Activated naive CD4-positive, alpha-beta T cell (primary cell): ENCODE results near the gene ARHGAP24.
"Not testable (repeated sequence)": the region's sequence is repeated elsewhere in the genome, so short reads cannot be mapped to it uniquely, and the experiment has no call there.

Experiments used
- DNase-seq, 4 experiments: peaks; one replicate each; lab custom pipeline; 2025; lab: John Stamatoyannopoulos, UW

Gene ARHGAP24

DNA sequence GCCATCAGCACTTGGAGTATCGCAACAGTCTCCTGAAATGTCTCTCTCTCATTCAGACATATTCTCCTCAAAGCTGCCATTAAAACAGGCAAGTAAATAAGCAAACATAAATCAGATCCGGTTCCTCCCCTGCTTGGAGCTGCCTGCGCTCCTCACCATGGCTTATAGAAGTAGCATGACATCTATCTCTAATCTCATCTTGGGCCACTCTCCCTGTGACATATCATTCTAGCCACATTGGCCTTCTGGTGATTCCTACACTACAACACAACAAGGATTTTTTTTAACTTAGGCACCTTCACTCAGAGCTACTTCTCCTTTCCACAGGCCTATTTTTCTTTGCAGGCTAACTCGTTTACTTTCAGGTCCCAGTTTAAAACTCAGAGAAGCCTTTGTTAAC, 387.9 kb downstream of the ARHGAP24 start:
- no peak for DNase-seq

DNA sequence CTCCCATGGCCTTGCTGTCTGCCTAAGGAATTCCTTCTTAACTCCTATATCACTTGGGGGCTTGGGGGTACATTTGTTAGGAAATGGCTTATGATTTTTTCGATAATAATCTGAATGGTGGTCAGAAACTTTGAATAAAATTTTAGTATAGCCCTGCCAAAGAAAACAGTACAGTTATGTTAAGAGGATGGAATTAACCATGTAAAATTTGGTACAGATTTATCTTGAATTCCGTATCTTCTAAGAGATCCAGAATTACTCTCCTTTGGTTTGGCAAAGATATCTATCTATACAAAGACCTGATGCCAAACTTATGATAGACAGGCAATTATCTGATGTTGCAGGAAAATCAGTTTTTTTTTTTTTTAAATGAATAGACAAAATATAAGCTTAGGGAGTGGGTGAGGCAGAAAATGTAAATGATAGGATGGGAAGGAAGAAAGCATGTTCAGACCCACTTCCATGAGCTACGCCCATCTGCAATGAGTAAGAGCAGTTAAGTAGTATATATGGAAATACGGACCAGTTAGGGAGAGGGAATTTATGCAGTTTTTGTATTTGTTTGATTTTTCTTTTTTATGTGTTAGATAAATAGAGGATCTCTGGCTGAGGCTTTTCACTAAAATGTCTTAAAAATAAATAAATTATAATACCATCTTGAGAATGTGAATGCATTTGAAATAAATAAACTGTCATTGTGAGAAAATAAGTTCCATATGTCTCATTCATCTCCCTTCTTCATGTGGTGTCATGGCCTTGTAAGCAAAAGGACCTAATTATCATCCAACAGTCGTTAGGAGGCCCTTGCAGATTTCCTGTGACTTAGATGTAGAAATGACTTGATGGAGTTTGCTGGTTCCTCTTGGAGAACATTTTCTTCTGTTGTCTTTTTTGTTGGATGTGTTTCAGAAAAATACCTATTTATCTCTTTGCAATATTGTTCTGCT, 389.6 kb downstream of the ARHGAP24 start:
- no peak for DNase-seq

DNA sequence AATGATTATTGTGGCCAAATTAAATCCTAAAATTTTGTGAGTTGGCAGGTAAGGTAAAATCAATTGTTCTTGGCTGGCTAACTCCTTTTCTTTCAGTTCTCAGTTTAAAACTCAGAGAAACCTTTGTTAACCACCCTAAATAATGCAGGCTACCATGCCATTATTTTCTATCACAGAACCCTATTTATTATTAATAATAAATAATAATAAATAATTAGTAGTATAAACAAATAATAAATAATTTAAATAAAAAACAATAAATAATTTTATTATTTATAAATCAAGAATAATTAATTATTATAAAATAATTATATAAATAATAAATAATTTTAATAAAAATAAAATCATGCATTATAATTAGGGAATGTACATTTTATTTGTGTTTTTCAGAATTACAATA, 390.3 kb downstream of the ARHGAP24 start:
- DNase-seq: no peak

DNA sequence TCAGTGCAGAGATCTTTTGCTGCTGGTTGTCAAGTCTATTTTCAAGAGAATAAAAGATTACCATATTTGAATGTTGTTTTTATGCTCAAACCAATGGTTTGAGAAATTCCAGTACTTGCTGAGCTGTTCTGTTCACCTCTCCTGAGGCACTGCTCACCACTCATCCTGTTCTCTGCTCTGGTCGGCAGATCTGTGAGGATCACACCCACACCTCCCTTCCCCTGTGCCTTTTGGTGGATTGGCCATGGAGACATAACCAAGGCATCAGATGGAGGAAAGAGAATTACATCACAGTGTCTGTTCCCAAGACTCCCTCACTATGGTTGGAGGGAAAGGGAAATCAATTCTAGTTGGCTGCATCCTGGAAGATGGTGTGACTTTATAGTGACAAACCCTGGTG, 391.6 kb downstream of the ARHGAP24 start:
- no peak for DNase-seq

DNA sequence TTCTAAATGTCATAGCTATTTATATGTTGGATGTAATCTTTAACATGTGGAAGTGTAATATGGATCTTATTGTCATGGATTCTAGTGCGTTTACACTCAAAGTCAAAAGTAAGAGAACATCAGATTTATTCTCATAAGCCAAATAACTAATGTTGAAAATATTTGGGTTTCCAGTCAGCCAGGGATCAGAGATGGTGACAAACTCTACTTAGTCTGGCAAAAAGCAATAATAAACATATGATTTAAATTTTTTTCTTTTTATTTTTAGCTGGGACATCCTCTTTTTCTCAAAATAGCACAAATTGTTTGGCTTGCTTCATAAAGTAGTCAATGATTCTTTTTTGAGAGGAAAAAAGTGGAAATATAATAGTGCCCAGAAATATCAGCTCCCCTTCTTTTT, 392.3 kb downstream of the ARHGAP24 start:
- DNase-seq: no peak

- DNase-seq: no peak
These were observed 394.2 kb downstream of the ARHGAP24 start for GRCh38 chr4:85869181-85869580.

GRCh38 chr4:85870298-85871083, 395.5 kb downstream of the ARHGAP24 start:
- no peak for DNase-seq

DNA sequence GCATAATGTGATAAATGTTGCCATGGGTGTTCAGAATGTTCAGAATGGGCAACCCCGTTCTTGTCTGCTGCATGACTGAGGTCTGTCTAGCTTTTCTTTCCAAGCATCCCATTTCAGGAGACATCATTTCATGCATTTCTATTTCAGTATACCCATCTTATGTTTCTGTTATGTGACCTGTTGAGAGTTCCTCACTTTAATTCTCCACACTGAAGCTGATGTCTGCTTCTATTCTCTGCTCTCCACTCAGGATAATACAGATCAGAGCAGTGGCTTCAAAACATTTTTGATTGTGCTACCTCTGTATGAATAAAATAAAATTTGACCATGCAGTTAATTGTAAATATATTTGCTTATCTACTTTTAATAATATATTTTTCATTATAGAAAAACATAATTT, 398.6 kb downstream of the ARHGAP24 start:
- no peak for DNase-seq

DNA sequence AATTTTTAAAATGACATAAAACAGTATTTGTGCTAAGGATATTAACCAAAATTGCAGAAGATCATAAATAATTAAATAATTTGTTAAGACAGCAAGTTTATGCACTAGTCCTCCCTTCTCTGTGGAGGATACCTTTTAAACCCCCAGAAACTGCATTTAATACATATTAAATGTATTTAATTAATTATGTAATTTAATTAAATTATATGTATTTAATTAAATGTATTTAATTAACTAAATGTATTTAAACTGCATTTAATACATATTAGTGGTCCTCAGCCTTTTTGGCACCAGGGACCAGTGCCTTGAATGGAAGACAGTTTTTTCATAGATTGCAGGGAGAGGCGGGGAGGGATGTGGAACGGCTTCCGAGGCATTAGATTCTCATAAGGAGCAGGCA, 404.6 kb downstream of the ARHGAP24 start:
- DNase-seq: no peak

DNA sequence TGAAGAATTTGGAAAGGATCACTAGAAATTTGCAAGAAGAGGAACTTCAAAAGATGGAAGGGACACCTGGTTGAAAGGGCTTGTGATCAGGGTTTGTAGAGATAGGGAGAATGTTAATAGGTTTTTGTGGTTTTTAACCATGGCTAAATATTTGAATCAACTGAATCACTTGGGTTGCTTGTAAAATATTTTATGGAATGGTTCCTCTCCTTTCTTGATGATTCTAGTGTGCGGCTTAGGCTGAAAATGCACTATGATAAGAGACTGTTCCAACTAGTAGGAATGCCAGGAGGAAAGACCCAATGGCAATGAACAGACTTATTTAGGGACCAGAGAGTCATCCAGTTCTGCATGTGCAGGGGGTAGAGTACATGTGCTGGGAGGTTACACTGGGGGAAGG, 408.2 kb downstream of the ARHGAP24 start:
- DNase-seq: no peak

DNA sequence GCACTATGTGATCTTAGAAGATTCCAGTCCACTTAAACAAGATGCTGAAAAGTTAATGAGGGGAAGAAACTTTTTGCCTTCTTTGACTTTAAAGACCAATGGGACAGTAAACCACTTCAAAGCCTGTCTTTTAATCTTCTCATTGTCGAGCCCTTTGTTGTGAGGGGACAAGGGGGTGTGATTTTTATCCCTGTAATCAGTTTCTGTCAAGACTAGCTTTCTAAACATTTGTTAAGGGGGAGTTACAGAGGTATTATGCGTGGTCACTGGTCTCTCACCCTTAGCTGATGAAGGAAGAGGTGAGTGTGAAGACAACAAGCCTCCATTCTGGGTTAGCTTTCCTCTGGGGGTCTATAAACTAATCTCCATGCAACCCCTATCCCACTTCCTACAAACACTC, 409.3 kb downstream of the ARHGAP24 start:
- DNase-seq: no peak

DNA sequence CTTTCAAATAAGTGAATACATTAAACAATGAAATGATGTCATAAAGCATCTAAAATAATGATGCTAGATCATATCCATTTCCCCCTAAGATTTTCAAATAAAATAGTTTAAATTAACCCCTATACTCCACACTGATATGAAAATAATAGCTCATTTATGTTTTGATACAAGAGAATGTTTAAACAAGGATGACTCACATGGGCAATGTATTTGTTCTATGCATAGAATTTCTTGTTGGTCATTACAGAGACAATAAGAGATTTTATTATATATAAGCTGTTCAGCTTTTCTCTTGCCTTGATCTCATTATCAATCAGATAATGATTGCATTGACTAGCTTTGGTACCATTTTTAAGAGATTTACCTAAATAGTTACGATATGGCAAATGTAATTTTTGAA, 411.7 kb downstream of the ARHGAP24 start:
- no peak for DNase-seq

DNA sequence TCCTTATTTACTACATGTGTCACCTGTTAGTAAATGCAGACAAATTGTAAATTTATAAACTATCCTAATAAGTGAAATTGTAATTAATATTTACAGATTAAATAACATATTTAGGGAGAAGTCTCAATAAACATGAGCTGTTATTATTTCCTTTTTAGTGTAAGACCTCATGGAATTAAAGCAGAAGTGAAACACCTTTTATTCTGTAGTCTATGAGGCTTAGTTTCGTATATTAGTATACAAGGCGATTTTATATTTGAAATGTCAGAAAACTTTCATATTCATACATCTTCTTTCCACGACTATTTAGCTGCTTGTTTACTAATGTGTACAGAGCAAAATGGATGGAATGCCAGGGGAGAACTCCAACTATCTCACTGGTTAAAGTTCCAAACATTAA, 414.4 kb downstream of the ARHGAP24 start:
- no peak for DNase-seq

GRCh38 chr4:85895755-85896154, 420.8 kb downstream of the ARHGAP24 start:
- DNase-seq: no peak

DNA sequence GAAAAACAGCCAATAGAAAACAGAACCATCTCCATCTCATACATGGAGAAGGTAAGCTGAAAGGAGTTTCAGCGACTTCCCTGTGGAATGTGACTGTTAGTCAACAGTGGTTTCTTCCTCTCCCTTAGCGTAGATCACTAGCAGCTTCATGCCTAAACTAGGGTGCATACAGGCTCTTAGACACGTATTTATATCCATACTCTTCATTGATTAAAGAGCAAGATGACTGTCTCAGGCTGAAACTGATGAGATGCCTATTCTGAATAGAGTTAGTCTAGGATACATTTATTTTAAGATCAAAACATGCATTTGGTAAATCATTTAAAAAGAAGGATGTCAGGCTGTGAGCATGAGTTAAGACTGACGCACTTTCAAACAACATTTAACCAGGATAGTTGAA, 423.3 kb downstream of the ARHGAP24 start:
- no peak for DNase-seq

DNA sequence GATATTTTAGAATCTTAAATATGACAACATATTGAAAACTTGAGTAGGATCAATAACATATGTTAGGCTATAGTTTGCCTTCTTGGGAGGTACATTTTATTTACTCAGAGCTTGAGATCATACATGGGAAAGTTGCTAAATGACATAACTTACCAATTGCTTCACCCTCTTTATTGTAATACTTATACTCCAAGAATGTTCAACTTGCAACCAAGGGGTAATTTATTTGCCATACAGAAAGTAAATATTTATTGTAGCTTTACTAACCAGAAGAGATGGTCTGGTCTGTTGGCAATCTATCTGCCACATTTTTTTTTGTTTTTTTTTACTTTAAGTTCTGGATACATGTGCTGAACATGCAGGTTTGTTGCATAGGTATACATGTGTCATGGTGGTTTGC, 426.6 kb downstream of the ARHGAP24 start:
- no peak for DNase-seq

- not testable (repeated sequence) for DNase-seq
These were observed 427.7 kb downstream of the ARHGAP24 start for GRCh38 chr4:85902647-85903046.

DNA sequence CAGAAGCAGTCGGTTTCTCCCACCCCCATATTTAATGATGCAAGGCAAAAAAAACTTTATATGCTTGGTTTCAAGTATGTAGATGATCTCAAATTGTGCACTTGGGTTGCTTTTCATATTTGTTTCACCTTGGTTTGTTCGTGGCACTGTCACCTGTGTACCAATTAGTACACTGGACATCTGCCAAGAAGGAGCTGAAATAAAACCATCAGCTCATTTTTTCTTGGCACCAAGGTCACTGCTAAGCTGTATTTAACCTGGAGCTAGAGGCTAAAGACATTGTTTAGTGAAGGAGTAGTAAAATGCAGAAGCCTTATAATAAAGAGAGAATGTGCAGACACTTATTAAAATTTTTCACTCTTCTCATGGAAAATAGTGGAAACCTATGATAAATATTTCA, 430.8 kb downstream of the ARHGAP24 start:
- no peak for DNase-seq

DNA sequence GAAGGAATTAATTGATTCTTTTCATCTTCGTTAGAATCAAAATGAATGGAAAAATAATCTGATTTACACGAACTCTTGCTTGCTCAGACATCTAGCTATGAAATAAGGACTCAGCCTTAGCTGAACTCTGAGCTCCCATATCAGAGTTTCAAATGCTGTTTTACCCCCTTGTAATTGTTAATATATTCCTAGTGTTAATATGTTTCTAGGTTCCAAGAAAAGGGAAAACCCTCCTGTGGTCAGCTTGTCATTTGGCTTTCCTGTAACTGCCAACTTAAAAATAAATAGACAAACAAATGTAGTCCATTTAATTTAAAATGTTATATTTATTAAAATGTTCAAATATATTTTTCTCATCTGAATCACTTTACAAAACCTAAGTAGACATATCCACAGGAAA, 432.1 kb downstream of the ARHGAP24 start:
- DNase-seq: no peak

DNA sequence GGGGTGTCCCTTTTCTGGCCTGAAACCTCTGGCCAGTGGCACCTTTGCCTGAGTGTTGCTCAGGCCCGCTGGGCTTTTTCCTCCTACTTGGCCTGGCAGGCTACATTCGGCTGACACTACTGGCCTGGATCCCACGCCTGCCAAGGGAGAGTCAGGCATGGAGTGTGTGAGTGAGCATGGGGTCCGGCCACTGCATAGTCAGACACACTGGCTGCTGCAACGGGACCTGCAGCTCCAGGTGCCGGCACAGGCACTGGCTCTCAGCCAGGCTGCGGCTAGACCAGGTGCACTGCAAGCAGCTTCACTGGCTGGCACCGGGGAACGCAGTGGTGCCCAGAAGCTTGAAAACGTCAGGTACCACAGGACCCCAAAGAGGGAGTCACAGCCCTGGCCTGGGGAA, 434.9 kb downstream of the ARHGAP24 start:
- no peak for DNase-seq

GRCh38 chr4:85910985-85911384, 436.0 kb downstream of the ARHGAP24 start:
- DNase-seq: no peak

GRCh38 chr4:85913931-85914694, 439.2 kb downstream of the ARHGAP24 start:
- no peak for DNase-seq
